Skeletal muscle tissue (tissue), 4 donors: ENCODE measurements around the gene TADA1. TPM values are rescaled to one million over a fixed set of nuclear protein-coding genes. Genes with fewer than 3 reads are reported as not detected.

ENCODE experiments used
- H3K27ac ChIP-seq: one replicate; pipeline ENCODE4 v1.7.0; 2013; ENCODE audit warnings: mild to moderate bottlenecking, low read depth, low read length, inconsistent platforms
- H3K27me3 ChIP-seq, 3 donors: one replicate each; pipeline ENCODE4 v1.7.0; 2013; ENCODE audit warnings: low read length in 3 of 3; ENCODE audit not compliant: control insufficient read depth in 3 of 3, insufficient read depth in 3 of 3
- H3K36me3 ChIP-seq, 3 donors: one replicate each; pipeline ENCODE4 v1.7.0; 2013; ENCODE audit warnings: low read length in 3 of 3; ENCODE audit not compliant: control insufficient read depth in 3 of 3, insufficient read depth in 3 of 3
- H3K4me1 ChIP-seq, 3 donors: one replicate each; pipeline ENCODE4 v1.7.0; 2013; ENCODE audit warnings: low read length in 3 of 3, mild to moderate bottlenecking in 3 of 3; ENCODE audit not compliant: control insufficient read depth in 3 of 3, insufficient read depth in 3 of 3
- H3K4me3 ChIP-seq, 3 donors: one replicate each; pipeline ENCODE4 v1.7.0; 2013; ENCODE audit warnings: low read length in 3 of 3
- H3K9ac ChIP-seq, 3 donors: one replicate each; pipeline ENCODE4 v1.7.0; 2013; ENCODE audit warnings: low read length in 3 of 3, mild to moderate bottlenecking in 3 of 3, moderate library complexity in 2 of 3, low read depth in 1 of 3
- H3K9me3 ChIP-seq, 3 donors: one replicate each; pipeline ENCODE4 v1.7.0; 2013; ENCODE audit warnings: low read length in 3 of 3; ENCODE audit not compliant: control insufficient read depth in 3 of 3
- total RNA-seq: library from RNA; depleted of rRNA; stranded (reverse); fragments of >200 nt; gene quantifications from one replicate; pipeline ENCODE4 v1.2.3, GENCODE V29; 2014
- donor health status: Osteomylitis.

Gene TADA1
- total RNA-seq, 1 donor from 2014 or later: 18.8 TPM

GRCh38 chr1:166910396-166910994 is 34.4 kb upstream of the TADA1 start:
- Histone ChIP-seq H3K36me3 (no peaks in the 10 kb centered on the region), H3K27me3 (no peaks in the 10 kb centered on the region), H3K4me3 (no peak overlapping the region), H3K27ac (no peak overlapping the region), H3K9ac (no peak overlapping the region), H3K9me3 (no peaks in the 10 kb centered on the region), H3K4me1 (peaks cover 0 to 3% (median 0%) of the 10 kb centered on the region in 3 donors)

GRCh38 chr1:166908942-166909341 is 32.9 kb upstream of the TADA1 start:
- no peaks in the 10 kb centered on the region for H3K27me3 ChIP-seq
- H3K36me3 ChIP-seq: no peaks in the 10 kb centered on the region
- no peaks in the 10 kb centered on the region for H3K9me3 ChIP-seq
- H3K27ac ChIP-seq: no peak overlapping the region
- H3K9ac ChIP-seq: no peak overlapping the region
- H3K4me3 ChIP-seq: no peak overlapping the region
- H3K4me1 ChIP-seq: peaks cover 0 to 3% (median 2%) of the 10 kb centered on the region in 3 donors

- H3K27me3 ChIP-seq: no peaks in the 10 kb centered on the region
- H3K4me1 ChIP-seq: peaks cover 0 to 3% (median 2%) of the 10 kb centered on the region in 3 donors
- no peak overlapping the region for H3K9ac ChIP-seq
- no peaks in the 10 kb centered on the region for H3K36me3 ChIP-seq
- H3K27ac ChIP-seq: no peak overlapping the region
- H3K9me3 ChIP-seq: no peaks in the 10 kb centered on the region
- no peak overlapping the region for H3K4me3 ChIP-seq
Observed at GRCh38 chr1:166907763-166908162, 31.7 kb upstream of the TADA1 start.

- no peak overlapping the region for H3K27ac ChIP-seq
- no peak overlapping the region for H3K4me3 ChIP-seq
- no peaks in the 10 kb centered on the region for H3K9me3 ChIP-seq
- H3K27me3 ChIP-seq: no peaks in the 10 kb centered on the region
- H3K36me3 ChIP-seq: no peaks in the 10 kb centered on the region
- peaks cover 0 to 3% (median 2%) of the 10 kb centered on the region in 3 donors for H3K4me1 ChIP-seq
- no peak overlapping the region for H3K9ac ChIP-seq
Observed at GRCh38 chr1:166907051-166907450, 31.0 kb upstream of the TADA1 start.

GRCh38 chr1:166906647-166907046 is 30.6 kb upstream of the TADA1 start:
- Histone ChIP-seq H3K27ac (no peak overlapping the region), H3K9ac (no peak overlapping the region)

GRCh38 chr1:166905900-166906299 is 29.8 kb upstream of the TADA1 start:
- Histone ChIP-seq H3K36me3 (no peaks in the 10 kb centered on the region), H3K27ac (no peak overlapping the region), H3K4me1 (peaks cover 0 to 3% (median 2%) of the 10 kb centered on the region in 3 donors), H3K27me3 (no peaks in the 10 kb centered on the region), H3K9me3 (no peaks in the 10 kb centered on the region), H3K9ac (no peak overlapping the region), H3K4me3 (no peak overlapping the region)

More at GRCh38 chr1:166906647-166907046, 30.6 kb upstream of the TADA1 start:
- no peaks in the 10 kb centered on the region for H3K9me3 ChIP-seq
- H3K27me3 ChIP-seq: no peaks in the 10 kb centered on the region
- H3K4me3 ChIP-seq: no peak overlapping the region
- no peaks in the 10 kb centered on the region for H3K36me3 ChIP-seq
- peaks cover 0 to 3% (median 2%) of the 10 kb centered on the region in 3 donors for H3K4me1 ChIP-seq

- no peak overlapping the region for H3K9ac ChIP-seq
- H3K27me3 ChIP-seq: no peaks in the 10 kb centered on the region
- H3K4me3 ChIP-seq: no peak overlapping the region
- H3K4me1 ChIP-seq: peaks cover 0 to 3% (median 2%) of the 10 kb centered on the region in 3 donors
- H3K36me3 ChIP-seq: no peaks in the 10 kb centered on the region
- no peaks in the 10 kb centered on the region for H3K9me3 ChIP-seq
- H3K27ac ChIP-seq: no peak overlapping the region
Observed at GRCh38 chr1:166905136-166905535, 29.1 kb upstream of the TADA1 start.

- Histone ChIP-seq H3K27ac (no peak overlapping the region), H3K36me3 (no peaks in the 10 kb centered on the region), H3K9ac (no peak overlapping the region), H3K4me3 (no peak overlapping the region), H3K27me3 (no peaks in the 10 kb centered on the region), H3K9me3 (no peaks in the 10 kb centered on the region), H3K4me1 (peaks cover 0 to 3% (median 2%) of the 10 kb centered on the region in 3 donors)
Observed at GRCh38 chr1:166903232-166903631, 27.2 kb upstream of the TADA1 start.

- H3K36me3 ChIP-seq: no peaks in the 10 kb centered on the region
- H3K9me3 ChIP-seq: peaks cover 0 to 1% (median 0%) of the 10 kb centered on the region in 3 donors
- H3K27me3 ChIP-seq: no peaks in the 10 kb centered on the region
- H3K9ac ChIP-seq: no peak overlapping the region
- H3K4me3 ChIP-seq: no peak overlapping the region
- H3K27ac ChIP-seq: no peak overlapping the region
- peaks cover 0 to 3% (median 2%) of the 10 kb centered on the region in 3 donors for H3K4me1 ChIP-seq
Observed at GRCh38 chr1:166902279-166902678, 26.2 kb upstream of the TADA1 start.

GRCh38 chr1:166900987-166901386 is 24.9 kb upstream of the TADA1 start:
- Histone ChIP-seq H3K36me3 (no peaks in the 10 kb centered on the region), H3K27ac (no peak overlapping the region)

More at GRCh38 chr1:166900987-166901386, 24.9 kb upstream of the TADA1 start:
- H3K4me1 ChIP-seq: peaks cover 0 to 3% (median 2%) of the 10 kb centered on the region in 3 donors
- H3K9ac ChIP-seq: no peak overlapping the region
- H3K27me3 ChIP-seq: no peaks in the 10 kb centered on the region
- peaks cover 0 to 2% (median 0%) of the 10 kb centered on the region in 3 donors for H3K9me3 ChIP-seq
- H3K4me3 ChIP-seq: no peak overlapping the region
